Prostate gland (tissue), 2 donors: ENCODE data around the gene HIVEP3. TPM values are rescaled to one million over a fixed set of nuclear protein-coding genes. Genes with fewer than 3 reads are reported as not detected.

Experiments used
- DNase-seq: peaks from one replicate; pipeline ENCODE4 v3.0.0-alpha.2; 2019; ENCODE audit warnings: low spot score
- H3K27ac ChIP-seq, 2 donors: fragments of 200-600 bp; sonication (generic); 2 replicates each; pipeline ENCODE4 v1.5.1; 2017 to 2019
- H3K27me3 ChIP-seq: fragments of 200-600 bp; sonication (generic); replicated peaks from 2 replicates; pipeline ENCODE4 v1.5.1; 2019; ENCODE audit not compliant: insufficient read depth
- H3K36me3 ChIP-seq, 2 donors: fragments of 200-600 bp; sonication (generic); 1 replicate in 1 of 2; 2 replicates in 1 of 2; pipeline versions ENCODE4 v1.5.1 to v1.8.1; 2017 to 2019
- H3K4me1 ChIP-seq: fragments of 200-600 bp; sonication (generic); replicated peaks from 2 replicates; pipeline ENCODE4 v1.5.1; 2019
- H3K4me3 ChIP-seq, 2 donors: fragments of 200-600 bp; sonication (generic); 2 replicates each; pipeline ENCODE4 v1.5.1; 2017 to 2019
- H3K9me3 ChIP-seq: fragments of 200-600 bp; sonication (generic); 2 replicates; pipeline ENCODE4 v1.5.1; 2017
- POLR2A ChIP-seq: fragments of 450-650 bp; IDR thresholded peaks from one replicate; pipeline ENCODE4 v1.6.1; 2016; ENCODE audit warnings: antibody characterized with exemption, mild to moderate bottlenecking
- POLR2AphosphoS5 ChIP-seq: sonication (generic); formaldehyde crosslinking; IDR thresholded peaks from one replicate; pipeline ENCODE4 v1.6.1; 2017; ENCODE audit warnings: antibody characterized with exemption
- WGBS: methylation state at CpG from one replicate; pipeline ENCODE4 v1.1.5; 2018; 5-methylcytosine and 5-hydroxymethylcytosine counted together
- intact Hi-C: fragments of 100-400 bp; cut with DNase I; formaldehyde crosslinking; loops from one replicate; pipeline ENCODE4 v1.14.2; 2022
- total RNA-seq, 2 donors: library from RNA; depleted of rRNA; stranded (reverse); fragments of >200 nt; gene quantifications; one replicate each; pipeline ENCODE4 v1.1.0, GENCODE V29; 2016
- TF ChIP-seq, protein P1 (sequence below), 4 experiments: fragments of 200-600 bp in 2 of 4; fragments of 450-650 bp in 2 of 4; sonication (generic) in 2 of 4; IDR thresholded peaks; 1 replicate in 3 of 4; 2 replicates in 1 of 4; pipeline ENCODE4 v1.5.1; 2016 to 2019; ENCODE audit warnings: antibody characterized with exemption in 4 of 4, mild to moderate bottlenecking in 2 of 4, moderate library complexity in 2 of 4

HIVEP3 gene
- total RNA-seq, 2 donors from 2014 or later, result 9.3 to 11.2 TPM

GRCh38 chr1:41666981-41667631, 251.6 kb downstream of the HIVEP3 start:
- H3K27me3 ChIP-seq, result no peaks in the 10 kb centered on the region
- H3K9me3 ChIP-seq, result no peaks in the 10 kb centered on the region
- peak overlapping the region; percentile 15 to 32 for H3K27ac ChIP-seq
- no peaks in the 10 kb centered on the region for H3K4me1 ChIP-seq
- TF ChIP-seq, protein P1, sequence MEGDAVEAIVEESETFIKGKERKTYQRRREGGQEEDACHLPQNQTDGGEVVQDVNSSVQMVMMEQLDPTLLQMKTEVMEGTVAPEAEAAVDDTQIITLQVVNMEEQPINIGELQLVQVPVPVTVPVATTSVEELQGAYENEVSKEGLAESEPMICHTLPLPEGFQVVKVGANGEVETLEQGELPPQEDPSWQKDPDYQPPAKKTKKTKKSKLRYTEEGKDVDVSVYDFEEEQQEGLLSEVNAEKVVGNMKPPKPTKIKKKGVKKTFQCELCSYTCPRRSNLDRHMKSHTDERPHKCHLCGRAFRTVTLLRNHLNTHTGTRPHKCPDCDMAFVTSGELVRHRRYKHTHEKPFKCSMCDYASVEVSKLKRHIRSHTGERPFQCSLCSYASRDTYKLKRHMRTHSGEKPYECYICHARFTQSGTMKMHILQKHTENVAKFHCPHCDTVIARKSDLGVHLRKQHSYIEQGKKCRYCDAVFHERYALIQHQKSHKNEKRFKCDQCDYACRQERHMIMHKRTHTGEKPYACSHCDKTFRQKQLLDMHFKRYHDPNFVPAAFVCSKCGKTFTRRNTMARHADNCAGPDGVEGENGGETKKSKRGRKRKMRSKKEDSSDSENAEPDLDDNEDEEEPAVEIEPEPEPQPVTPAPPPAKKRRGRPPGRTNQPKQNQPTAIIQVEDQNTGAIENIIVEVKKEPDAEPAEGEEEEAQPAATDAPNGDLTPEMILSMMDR (IDR thresholded peaks at IDR 0.05), result no peak
- peak; percentile 78 for TF ChIP-seq POLR2AphosphoS5
- WGBS, result 61% methylated on average over 3 of the region's 3 CpGs
- no peaks in the 10 kb centered on the region for H3K36me3 ChIP-seq
- peak; percentile 73 for DNase-seq
- intact Hi-C loops, result no loop called here
- H3K4me3 ChIP-seq, result no peak overlapping the region

- TF ChIP-seq POLR2AphosphoS5, result no peak
- no peak for TF ChIP-seq POLR2A
- TF ChIP-seq, protein P1 (IDR thresholded peaks at IDR 0.05), result no peak
- 90% methylated on average over 6 of the region's 6 CpGs for WGBS
- H3K27me3 ChIP-seq, result no peaks in the 10 kb centered on the region
- no peak overlapping the region for H3K4me3 ChIP-seq
- peak overlapping the region in 1 of 2 donors; percentile 35 for H3K27ac ChIP-seq
- H3K9me3 ChIP-seq, result no peaks in the 10 kb centered on the region
- H3K36me3 ChIP-seq, result no peaks in the 10 kb centered on the region
- DNase-seq, result no peak
- intact Hi-C loops, result no loop called here
- no peaks in the 10 kb centered on the region for H3K4me1 ChIP-seq
These were observed 252.5 kb downstream of the HIVEP3 start for GRCh38 chr1:41665962-41666917.

GRCh38 chr1:41664861-41665640, 253.7 kb downstream of the HIVEP3 start:
- peak overlapping the region in 1 of 2 donors; percentile 41 for H3K27ac ChIP-seq
- no peak overlapping the region for H3K4me3 ChIP-seq
- intact Hi-C loops, result loop anchor here (5.0 kb wide), 1 partner anchor 372 kb away; no protein-coding TSS in a partner anchor
- TF ChIP-seq POLR2A, result no peak
- TF ChIP-seq, protein P1 (IDR thresholded peaks at IDR 0.05), result no peak
- TF ChIP-seq POLR2AphosphoS5, result peak; percentile 75
- WGBS, result 80% methylated on average over 4 of the region's 4 CpGs
- no peaks in the 10 kb centered on the region for H3K9me3 ChIP-seq
- no peaks in the 10 kb centered on the region for H3K27me3 ChIP-seq
- H3K36me3 ChIP-seq, result no peaks in the 10 kb centered on the region
- peak; percentile 73 for DNase-seq
- no peaks in the 10 kb centered on the region for H3K4me1 ChIP-seq

- no peaks in the 10 kb centered on the region for H3K9me3 ChIP-seq
- H3K27ac ChIP-seq, result peak overlapping the region in 1 of 2 donors; percentile 87
- no peaks in the 10 kb centered on the region for H3K36me3 ChIP-seq
- H3K27me3 ChIP-seq, result no peaks in the 10 kb centered on the region
- WGBS, result 87% methylated on average over 5 of the region's 5 CpGs
- H3K4me3 ChIP-seq, result no peak overlapping the region
- no peak for DNase-seq
- intact Hi-C loops, result loop anchor here (5.0 kb wide), 1 partner anchor 373 kb away; no protein-coding TSS in a partner anchor
- H3K4me1 ChIP-seq, result no peaks in the 10 kb centered on the region
- TF ChIP-seq POLR2AphosphoS5 (no peak), POLR2A (no peak)
- TF ChIP-seq, protein P1 (IDR thresholded peaks at IDR 0.05), result no peak
These were observed 254.9 kb downstream of the HIVEP3 start for GRCh38 chr1:41663671-41664400.
